Thyroid gland (tissue), 4 donors: ENCODE measurements around the gene CD9.

Experiments
- CTCF ChIP-seq, 6 experiments: fragments of 200-600 bp in 3 of 6; fragments of 450-650 bp in 3 of 6; sonication (generic) in 3 of 6; IDR thresholded peaks; one replicate each; pipeline ENCODE4 v1.5.1; 2016 to 2019; ENCODE audit warnings: antibody characterized with exemption in 6 of 6, mild to moderate bottlenecking in 2 of 6, inconsistent platforms in 1 of 6, moderate library complexity in 1 of 6
- POLR2A ChIP-seq, 2 donors: fragments of 450-650 bp; IDR thresholded peaks; one replicate each; pipeline ENCODE4 v1.6.1; 2017; ENCODE audit warnings: antibody characterized with exemption in 2 of 2, mild to moderate bottlenecking in 2 of 2, moderate library complexity in 1 of 2

GRCh38 chr12:6280672-6281071 is 80.5 kb downstream of the CD9 start:
- TF ChIP-seq CTCF (IDR thresholded peaks at IDR 0.05) (no peak), POLR2A (IDR thresholded peaks at IDR 0.05) (no peak)
